BE2C (cell line): ENCODE results near the gene SPATA13.
"Not testable (repeated sequence)": the region's sequence is repeated elsewhere in the genome, so short reads cannot be mapped to it uniquely, and the experiment has no call there.

Experiments used
- DNase-seq: peaks from one replicate; pipeline ENCODE4 v3.0.0-alpha.2; 2020
- H3K27me3 ChIP-seq: fragments of 250-450 bp; sonication (Bioruptor Pico); 2 replicates; pipeline ENCODE4 v1.5.1; 2020; ENCODE audit warnings: mild to moderate bottlenecking
- H3K36me3 ChIP-seq: fragments of 250-450 bp; sonication (Bioruptor Pico); 2 replicates; pipeline ENCODE4 v1.5.1; 2020; ENCODE audit warnings: mild to moderate bottlenecking
- H3K4me1 ChIP-seq: fragments of 250-450 bp; sonication (Bioruptor Pico); 2 replicates; pipeline ENCODE4 v1.5.1; 2020
- H3K4me3 ChIP-seq: 2 replicates; pipeline ENCODE4 v1.5.1; 2011; ENCODE audit warnings: low read depth, low read length
- H3K9me3 ChIP-seq: fragments of 250-450 bp; sonication (Bioruptor Pico); 2 replicates; pipeline ENCODE4 v1.5.1; 2020
- TF ChIP-seq, protein P1 (sequence below): IDR thresholded peaks from 2 replicates; pipeline ENCODE4 v1.5.1; 2012; ENCODE audit warnings: mild to moderate bottlenecking, low read depth, low read length

Gene SPATA13

DNA sequence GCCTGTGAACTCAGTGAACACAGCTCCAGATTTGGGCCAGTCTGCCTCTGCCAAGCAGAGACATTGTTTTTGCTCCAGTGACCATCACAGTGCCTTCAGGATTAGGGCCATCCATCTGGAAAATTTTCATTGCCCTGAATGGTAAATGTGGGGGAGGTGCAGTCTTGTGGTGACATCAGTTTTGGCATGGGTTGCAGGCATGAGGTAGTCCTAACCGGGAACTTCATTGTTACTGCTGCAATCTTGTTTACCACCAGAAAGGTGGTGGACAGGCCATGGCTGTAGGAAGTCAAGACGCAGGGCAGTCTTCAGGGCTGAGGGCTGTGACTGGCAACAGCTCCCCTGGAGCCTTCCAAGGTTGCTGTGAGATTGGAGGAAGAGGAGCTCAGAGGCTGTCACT, 55.2 kb downstream of the SPATA13 start:
- no peaks in the 10 kb centered on the region for H3K36me3 ChIP-seq
- TF ChIP-seq, protein P1, sequence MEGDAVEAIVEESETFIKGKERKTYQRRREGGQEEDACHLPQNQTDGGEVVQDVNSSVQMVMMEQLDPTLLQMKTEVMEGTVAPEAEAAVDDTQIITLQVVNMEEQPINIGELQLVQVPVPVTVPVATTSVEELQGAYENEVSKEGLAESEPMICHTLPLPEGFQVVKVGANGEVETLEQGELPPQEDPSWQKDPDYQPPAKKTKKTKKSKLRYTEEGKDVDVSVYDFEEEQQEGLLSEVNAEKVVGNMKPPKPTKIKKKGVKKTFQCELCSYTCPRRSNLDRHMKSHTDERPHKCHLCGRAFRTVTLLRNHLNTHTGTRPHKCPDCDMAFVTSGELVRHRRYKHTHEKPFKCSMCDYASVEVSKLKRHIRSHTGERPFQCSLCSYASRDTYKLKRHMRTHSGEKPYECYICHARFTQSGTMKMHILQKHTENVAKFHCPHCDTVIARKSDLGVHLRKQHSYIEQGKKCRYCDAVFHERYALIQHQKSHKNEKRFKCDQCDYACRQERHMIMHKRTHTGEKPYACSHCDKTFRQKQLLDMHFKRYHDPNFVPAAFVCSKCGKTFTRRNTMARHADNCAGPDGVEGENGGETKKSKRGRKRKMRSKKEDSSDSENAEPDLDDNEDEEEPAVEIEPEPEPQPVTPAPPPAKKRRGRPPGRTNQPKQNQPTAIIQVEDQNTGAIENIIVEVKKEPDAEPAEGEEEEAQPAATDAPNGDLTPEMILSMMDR: no peak
- no peak for DNase-seq
- no peaks in the 10 kb centered on the region for H3K9me3 ChIP-seq
- H3K27me3 ChIP-seq: no peaks in the 10 kb centered on the region; the same call in 1 of the 2 replicates
- no peaks in the 10 kb centered on the region for H3K4me1 ChIP-seq
- H3K4me3 ChIP-seq: no peak overlapping the region

DNA sequence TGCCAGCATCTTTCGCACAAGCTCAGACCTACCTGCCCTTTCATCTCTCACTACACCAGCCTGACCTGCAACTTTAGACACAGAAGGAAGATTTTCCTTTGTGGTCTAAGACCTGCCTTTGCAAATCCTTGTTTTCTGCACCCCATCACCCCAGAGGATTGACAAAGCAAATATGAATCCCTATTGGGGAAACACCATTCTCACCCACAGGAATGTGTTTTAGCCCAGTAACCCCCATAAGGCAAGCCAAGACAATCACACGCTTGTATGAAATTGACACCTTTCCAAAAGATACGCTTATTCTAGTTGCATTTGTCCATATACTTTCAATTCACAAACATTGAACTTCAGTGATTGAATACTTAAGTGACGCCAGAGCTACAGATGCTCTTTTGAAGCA, 55.7 kb downstream of the SPATA13 start:
- H3K27me3 ChIP-seq: no peaks in the 10 kb centered on the region; the same call in 1 of the 2 replicates
- TF ChIP-seq, protein P1: no peak
- no peaks in the 10 kb centered on the region for H3K4me1 ChIP-seq
- no peaks in the 10 kb centered on the region for H3K9me3 ChIP-seq
- H3K36me3 ChIP-seq: no peaks in the 10 kb centered on the region
- no peak for DNase-seq
- no peak overlapping the region for H3K4me3 ChIP-seq

DNA sequence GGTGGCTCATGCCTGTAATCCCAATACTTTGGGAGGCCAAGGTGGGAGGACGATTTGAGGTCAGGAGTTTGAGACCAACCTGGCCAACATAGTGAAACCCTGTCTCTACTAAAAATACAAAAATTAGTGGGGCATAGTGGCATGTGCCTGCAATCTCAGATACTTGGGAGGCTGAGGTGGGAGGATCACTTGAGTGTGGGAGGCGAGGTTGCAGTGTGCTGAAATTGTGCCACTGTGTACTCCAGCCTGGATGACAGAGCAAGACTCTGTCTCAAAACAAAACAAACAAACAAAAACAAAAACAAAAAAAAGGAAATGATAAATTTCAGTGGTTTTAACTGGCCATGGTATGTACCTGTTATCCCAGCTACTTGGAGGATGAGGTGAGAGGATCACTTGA, 56.3 kb downstream of the SPATA13 start:
- H3K4me3 ChIP-seq, H3K9me3 ChIP-seq, H3K4me1 ChIP-seq, H3K27me3 ChIP-seq, DNase-seq, H3K36me3 ChIP-seq: not testable (repeated sequence)

DNA sequence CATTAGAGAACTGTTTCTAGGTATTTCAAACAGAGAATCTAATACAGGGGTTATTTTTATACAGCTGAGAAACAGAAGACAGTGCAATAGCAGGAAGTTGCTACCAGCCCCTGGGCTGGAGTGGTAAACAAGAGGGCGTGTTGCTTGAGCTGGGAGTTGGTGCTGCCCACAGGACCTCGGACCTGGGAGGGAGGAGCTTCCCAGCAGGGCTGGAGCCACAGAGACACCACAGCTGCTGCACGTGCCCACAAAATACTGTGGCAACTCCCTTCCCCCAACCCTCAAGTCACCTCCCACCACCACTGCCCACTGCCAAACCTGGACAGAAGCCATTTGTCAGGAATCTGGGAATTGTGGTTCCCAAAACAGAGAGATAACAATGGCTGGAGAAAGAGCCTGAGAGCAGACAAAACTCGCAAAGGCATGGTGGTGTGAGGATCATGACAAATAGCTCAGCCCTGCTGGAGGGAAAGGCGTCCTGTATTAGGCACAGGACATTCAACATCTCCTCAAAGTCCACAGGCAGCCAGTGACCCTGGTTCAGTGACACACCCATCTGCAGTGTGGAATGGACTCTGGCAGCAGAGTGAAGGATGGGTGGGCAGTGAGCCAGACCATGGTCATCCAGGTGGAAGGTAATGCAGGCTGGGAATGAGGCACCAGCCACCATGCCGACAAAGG, 57.2 kb downstream of the SPATA13 start:
- H3K9me3 ChIP-seq: no peaks in the 10 kb centered on the region
- no peak overlapping the region for H3K4me3 ChIP-seq
- no peak for DNase-seq
- no peaks in the 10 kb centered on the region for H3K36me3 ChIP-seq
- H3K27me3 ChIP-seq: no peaks in the 10 kb centered on the region; the same call in 1 of the 2 replicates
- TF ChIP-seq, protein P1: no peak
- no peaks in the 10 kb centered on the region for H3K4me1 ChIP-seq

DNA sequence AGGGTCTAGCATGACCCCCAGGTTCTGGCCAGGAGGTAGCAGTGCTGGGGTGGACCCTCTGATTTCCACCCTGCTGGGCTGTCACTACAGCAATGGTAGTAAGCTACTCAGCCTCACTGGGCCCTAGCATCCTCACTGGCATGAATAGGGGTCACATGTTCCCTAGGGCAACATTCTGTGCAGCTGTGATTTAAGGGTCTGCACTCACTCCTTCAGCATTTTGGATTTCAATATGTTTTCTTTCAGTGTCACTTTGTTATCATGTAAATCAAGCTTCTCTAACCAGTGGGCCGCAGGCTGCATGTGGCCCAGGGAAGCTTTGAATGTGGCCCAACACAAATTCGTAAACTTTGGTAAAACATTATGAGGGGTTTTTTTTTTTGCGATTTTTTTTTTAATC, 57.8 kb downstream of the SPATA13 start:
- DNase-seq: no peak
- H3K4me1 ChIP-seq: no peaks in the 10 kb centered on the region

DNA sequence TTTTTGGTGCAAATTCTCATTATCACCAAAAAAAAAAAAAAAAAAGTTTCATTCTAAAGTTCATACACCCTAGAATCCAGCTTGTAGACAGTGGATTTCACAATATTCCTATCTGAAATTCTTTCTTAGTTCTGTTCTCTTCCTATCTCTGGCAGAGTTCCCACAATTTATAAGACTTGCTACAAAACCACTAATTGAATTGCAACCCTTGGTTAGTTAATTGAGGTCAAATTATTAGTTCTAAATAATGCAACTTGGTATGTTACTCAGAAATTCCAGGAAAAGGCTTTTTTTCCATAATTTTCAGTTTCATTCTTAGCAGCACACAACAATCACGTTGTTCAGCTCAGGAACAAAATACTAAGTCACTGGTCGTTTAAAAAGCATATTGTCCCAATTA, 58.5 kb downstream of the SPATA13 start:
- TF ChIP-seq, protein P1: no peak
- H3K4me1 ChIP-seq: no peaks in the 10 kb centered on the region

More for the DNA sequence above, 57.8 kb downstream of the SPATA13 start:
- H3K4me3 ChIP-seq: no peak overlapping the region
- H3K36me3 ChIP-seq: no peaks in the 10 kb centered on the region
- TF ChIP-seq, protein P1: no peak
- no peaks in the 10 kb centered on the region for H3K9me3 ChIP-seq
- H3K27me3 ChIP-seq: no peaks in the 10 kb centered on the region

More for the DNA sequence above, 58.5 kb downstream of the SPATA13 start:
- DNase-seq: no peak
- Histone ChIP-seq H3K4me3 (no peak overlapping the region), H3K36me3 (no peaks in the 10 kb centered on the region), H3K9me3 (no peaks in the 10 kb centered on the region), H3K27me3 (no peaks in the 10 kb centered on the region)
